ENCODE measurements around the gene CORO7.

Gene CORO7

GRCh38 chr16:4385066-4385788 is 31.2 kb downstream of the CORO7 start:
- FAIRE-seq (no peak), DNase-seq (ENCODE audit: low spot score) (no peak)

GRCh38 chr16:4384509-4384942 is 31.9 kb downstream of the CORO7 start:
- FAIRE-seq (no peak), DNase-seq (ENCODE audit: low spot score) (no peak)

- FAIRE-seq (no peak), DNase-seq (ENCODE audit: low spot score) (no peak)
Measured at GRCh38 chr16:4383591-4384444, 32.6 kb downstream of the CORO7 start.

GRCh38 chr16:4382795-4383357 is 33.5 kb downstream of the CORO7 start:
- no peak for FAIRE-seq
- DNase-seq (ENCODE audit: low spot score), result no peak

GRCh38 chr16:4381935-4382794 is 34.2 kb downstream of the CORO7 start:
- FAIRE-seq (no peak), DNase-seq (ENCODE audit: low spot score) (no peak)

GRCh38 chr16:4381072-4381934 is 35.1 kb downstream of the CORO7 start:
- no peak for DNase-seq (ENCODE audit: low spot score)
- FAIRE-seq, result no peak

- DNase-seq (ENCODE audit: low spot score) (no peak), FAIRE-seq (no peak)
Measured at GRCh38 chr16:4380119-4381063, 36.0 kb downstream of the CORO7 start.

GRCh38 chr16:4378999-4379690 is 37.3 kb downstream of the CORO7 start:
- FAIRE-seq (no peak), DNase-seq (ENCODE audit: low spot score) (no peak)

GRCh38 chr16:4378161-4378666 is 38.2 kb downstream of the CORO7 start:
- FAIRE-seq, result no peak
- DNase-seq (ENCODE audit: low spot score), result no peak

- DNase-seq (ENCODE audit: low spot score), result no peak
- FAIRE-seq, result no peak
Measured at GRCh38 chr16:4377573-4378154, 38.7 kb downstream of the CORO7 start.

GRCh38 chr16:4376893-4377572 is 39.4 kb downstream of the CORO7 start:
- FAIRE-seq (no peak), DNase-seq (ENCODE audit: low spot score) (no peak)

GRCh38 chr16:4376126-4376892 is 40.1 kb downstream of the CORO7 start:
- DNase-seq (ENCODE audit: low spot score), result no peak
- FAIRE-seq, result no peak

GRCh38 chr16:4375717-4376116 is 40.7 kb downstream of the CORO7 start:
- FAIRE-seq (no peak), DNase-seq (ENCODE audit: low spot score) (no peak)

GRCh38 chr16:4373909-4374742 is 42.3 kb downstream of the CORO7 start:
- DNase-seq (ENCODE audit: low spot score), result peak; percentile 49
- no peak for FAIRE-seq

- FAIRE-seq, result no peak
- no peak for DNase-seq (ENCODE audit: low spot score)
Measured at GRCh38 chr16:4373356-4373908, 43.0 kb downstream of the CORO7 start.

All from RCC 7860 (cell line).